ENCODE measurements around the gene TSPAN18. TPM values are rescaled to one million over a fixed set of nuclear protein-coding genes. Genes with fewer than 3 reads are reported as not detected.

TSPAN18 gene
- total and polyA plus RNA-seq, 2 experiments from 2014 or later, result 6.0 to 10.6 TPM

DNA sequence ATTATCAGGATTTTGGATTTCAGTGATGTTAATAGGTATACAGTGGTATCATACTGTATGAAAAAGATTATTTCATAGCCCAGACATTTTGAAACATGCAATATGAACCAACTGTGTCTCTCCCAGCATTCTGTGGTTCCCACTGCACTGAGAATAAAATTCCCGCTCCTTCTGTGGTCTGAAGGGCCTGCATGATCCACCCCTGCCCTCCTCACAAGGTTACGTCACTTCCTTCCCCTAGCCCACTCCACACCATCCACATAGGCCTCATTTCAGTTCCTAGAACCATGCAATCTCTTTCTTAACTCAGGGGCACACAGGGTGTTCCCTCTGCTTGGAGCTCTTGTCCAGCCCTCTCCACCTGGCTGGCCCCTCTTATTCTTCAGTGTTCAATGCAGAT, 103.1 kb downstream of the TSPAN18 start:
- Mint-ChIP-seq H3K27ac (no peak overlapping the region), H3K4me1 (peaks cover 41% of the 10 kb centered on the region), H3K9me3 (no peaks in the 10 kb centered on the region), H3K4me3 (no peak overlapping the region), H3K36me3 (ENCODE audit: low read depth) (no peaks in the 10 kb centered on the region), H3K27me3 (ENCODE audit: insufficient read depth, low read depth, poor library complexity) (peaks cover 14% of the 10 kb centered on the region)
- H3K9me2 ChIP-seq (ENCODE audit: insufficient read depth), result no peaks in the 10 kb centered on the region
- H3K36me3 ChIP-seq (ENCODE audit: insufficient read depth), result no peaks in the 10 kb centered on the region
- 0 out of 2 replicates have a peak, but pooled peaks cover 4% of the 10 kb centered on the region for H3F3A ChIP-seq (replicated peaks; ENCODE audit: low read depth)
- H3K4me2 ChIP-seq, result no peak overlapping the region
- H2AFZ ChIP-seq, result no peak overlapping the region
- ATAC-seq (no peak), DNase-seq (ENCODE audit: low spot score) (no peak)
- H3K79me2 ChIP-seq (replicated peaks; ENCODE audit: insufficient read depth), result no peaks in the 10 kb centered on the region
- peaks cover 29% of the 10 kb centered on the region for H3K4me1 ChIP-seq (ENCODE audit: insufficient read depth)
- no peak overlapping the region for H3K27ac ChIP-seq (ENCODE audit: low read depth)
- no peak overlapping the region for H3K4me3 ChIP-seq
- TF ChIP-seq EZH2 (IDR thresholded peaks at IDR 0.05; ENCODE audit: low read depth, unreplicated experiment), result no peak
- TF ChIP-seq POLR2AphosphoS5 (IDR thresholded peaks at IDR 0.05; ENCODE audit: low read depth), result no peak
- TF ChIP-seq, protein P1, sequence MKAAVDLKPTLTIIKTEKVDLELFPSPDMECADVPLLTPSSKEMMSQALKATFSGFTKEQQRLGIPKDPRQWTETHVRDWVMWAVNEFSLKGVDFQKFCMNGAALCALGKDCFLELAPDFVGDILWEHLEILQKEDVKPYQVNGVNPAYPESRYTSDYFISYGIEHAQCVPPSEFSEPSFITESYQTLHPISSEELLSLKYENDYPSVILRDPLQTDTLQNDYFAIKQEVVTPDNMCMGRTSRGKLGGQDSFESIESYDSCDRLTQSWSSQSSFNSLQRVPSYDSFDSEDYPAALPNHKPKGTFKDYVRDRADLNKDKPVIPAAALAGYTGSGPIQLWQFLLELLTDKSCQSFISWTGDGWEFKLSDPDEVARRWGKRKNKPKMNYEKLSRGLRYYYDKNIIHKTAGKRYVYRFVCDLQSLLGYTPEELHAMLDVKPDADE (IDR thresholded peaks at IDR 0.05), result no peak
- no peak for TF ChIP-seq EZH2phosphoT487 (IDR thresholded peaks at IDR 0.05; ENCODE audit: unreplicated experiment)
- TF ChIP-seq REST (IDR thresholded peaks at IDR 0.05; ENCODE audit: unreplicated experiment), result no peak
- no peaks in the 10 kb centered on the region for H3K27me3 ChIP-seq (ENCODE audit: insufficient read depth)
- H4K20me1 ChIP-seq (replicated peaks; ENCODE audit: insufficient read depth), result no peaks in the 10 kb centered on the region

- no peak overlapping the region for H3K4me3 Mint-ChIP-seq
- H3K36me3 Mint-ChIP-seq (ENCODE audit: low read depth), result peaks cover 7% of the 10 kb centered on the region
- DNase-seq (ENCODE audit: low spot score) (no peak), ATAC-seq (no peak)
- 0 out of 3 replicates have a peak, but pooled peaks cover 2% of the 10 kb centered on the region for H3K9me3 Mint-ChIP-seq
- Histone ChIP-seq H3F3A (replicated peaks; ENCODE audit: low read depth) (0 out of 2 replicates have a peak, but pooled peaks cover 4% of the 10 kb centered on the region), H3K4me2 (no peak overlapping the region), H3K4me3 (no peak overlapping the region), H3K36me3 (ENCODE audit: insufficient read depth) (no peaks in the 10 kb centered on the region), H2AFZ (no peak overlapping the region), H3K27me3 (ENCODE audit: insufficient read depth) (no peaks in the 10 kb centered on the region), H4K20me1 (replicated peaks; ENCODE audit: insufficient read depth) (no peaks in the 10 kb centered on the region), H3K4me1 (ENCODE audit: insufficient read depth) (peaks cover 38% of the 10 kb centered on the region), H3K79me2 (replicated peaks; ENCODE audit: insufficient read depth) (no peaks in the 10 kb centered on the region), H3K9me2 (ENCODE audit: insufficient read depth) (no peaks in the 10 kb centered on the region), H3K27ac (ENCODE audit: low read depth) (no peak overlapping the region)
- peaks cover 14% of the 10 kb centered on the region for H3K27me3 Mint-ChIP-seq (ENCODE audit: insufficient read depth, low read depth, poor library complexity)
- H3K4me1 Mint-ChIP-seq, result peaks cover 38% of the 10 kb centered on the region
- H3K27ac Mint-ChIP-seq, result no peak overlapping the region
- no peak for TF ChIP-seq ZNF331 (CRISPR knock-in tag; IDR thresholded peaks at IDR 0.05; ENCODE audit: low read depth)
- no peak for TF ChIP-seq EZH2phosphoT487 (IDR thresholded peaks at IDR 0.05; ENCODE audit: unreplicated experiment)
- TF ChIP-seq NANOG (IDR thresholded peaks at IDR 0.05; ENCODE audit: borderline replicate concordance), result no peak
- TF ChIP-seq ZNF114 (CRISPR knock-in tag; IDR thresholded peaks at IDR 0.05), result no peak
- no peak for TF ChIP-seq POLR2AphosphoS5 (IDR thresholded peaks at IDR 0.05; ENCODE audit: low read depth)
- TF ChIP-seq ZNF462 (CRISPR knock-in tag; IDR thresholded peaks at IDR 0.05), result no peak
Observed at GRCh38 chr11:44831605-44832394, 105.0 kb downstream of the TSPAN18 start.

All from GM23338 (cell line).